HEK293T (cell line): Measurements from ENCODE around the gene PLA2G15.

Experiments used
- ELF4 ChIP-seq: fragments of 450-650 bp; IDR thresholded peaks from 2 replicates; pipeline ENCODE4 v1.6.1; 2017; ENCODE audit warnings: antibody characterized with exemption
- FOXA1 ChIP-seq: fragments of 450-650 bp; IDR thresholded peaks from 2 replicates; pipeline ENCODE4 v1.6.1; 2016; ENCODE audit warnings: mild to moderate bottlenecking
- FOXK2 ChIP-seq: fragments of 450-650 bp; IDR thresholded peaks from 2 replicates; pipeline ENCODE4 v1.6.1; 2016; ENCODE audit warnings: mild to moderate bottlenecking
- FOXM1 ChIP-seq: fragments of 450-650 bp; IDR thresholded peaks from 2 replicates; pipeline ENCODE4 v1.6.1; 2017; ENCODE audit warnings: mild to moderate bottlenecking, borderline replicate concordance
- NFRKB ChIP-seq: fragments of 450-650 bp; IDR thresholded peaks from 2 replicates; pipeline ENCODE4 v1.6.1; 2016; ENCODE audit warnings: mild to moderate bottlenecking, moderate library complexity
- SP1 ChIP-seq: fragments of 450-650 bp; IDR thresholded peaks from 2 replicates; pipeline ENCODE4 v1.6.1; 2017
- SUZ12 ChIP-seq: fragments of 450-650 bp; IDR thresholded peaks from 2 replicates; pipeline ENCODE4 v1.6.1; 2016; ENCODE audit warnings: mild to moderate bottlenecking

GRCh38 chr16:68244903-68245853 is at the start of gene PLA2G15:
- TF ChIP-seq FOXA1 (no peak), SP1 (no peak), NFRKB (no peak), FOXM1 (peak; percentile 67; the same call in 1 of the 2 replicates), SUZ12 (no peak), ELF4 (0 out of 2 replicates have a peak, but pooled peaks have one; percentile 29), FOXK2 (no peak)
